Measurements from ENCODE around the gene LRRK2. TPM values are rescaled to one million over a fixed set of nuclear protein-coding genes. Genes with fewer than 3 reads are reported as not detected.
A peak's percentile ranks its signal among the peaks of the same experiment; 100 is the strongest.

LRRK2 gene
- total and polyA plus RNA-seq, 7 experiments from 2014 or later: 0.16 to 32.2 (median 2.1) TPM; not detected in 3

GRCh38 chr12:40184493-40185302, 40.1 kb upstream of the LRRK2 start:
- intact Hi-C loops (cut with micrococcal nuclease): no loop called here
- H3K9me3 Mint-ChIP-seq: peaks cover 0 to 15% (median 4%) of the 10 kb centered on the region in 11 donors
- Histone ChIP-seq H3K4me1 (ENCODE audit: control insufficient read depth in 2 of 2, insufficient read depth in 2 of 2, low read length in 2 of 2) (no peaks in the 10 kb centered on the region), H3K9me3 (ENCODE audit: control insufficient read depth in 2 of 3, low read length in 3 of 3) (no peaks in the 10 kb centered on the region), H3K27me3 (ENCODE audit: control insufficient read depth in 2 of 2, insufficient read depth in 2 of 2, low read length in 2 of 2) (no peaks in the 10 kb centered on the region), H3K36me3 (ENCODE audit: control insufficient read depth in 2 of 3, insufficient read depth in 3 of 3, low read length in 3 of 3) (no peaks in the 10 kb centered on the region), H3K4me3 (ENCODE audit: low read length) (no peak overlapping the region), H3K27ac (ENCODE audit: low read depth, low read length) (no peak overlapping the region)
- DNase-seq (no peak), ATAC-seq (no peak)
- no peak overlapping the region for H3K27ac Mint-ChIP-seq
- no peak overlapping the region for H3K4me3 Mint-ChIP-seq
- peaks cover 0 to 19% (median 0%) of the 10 kb centered on the region in 5 donors for H3K27me3 Mint-ChIP-seq
- H3K36me3 Mint-ChIP-seq: peaks cover 0 to 2% (median 0%) of the 10 kb centered on the region in 5 donors
- ChIA-PET CTCF (no interaction called here), POLR2A (no interaction called here)
- H3K4me1 Mint-ChIP-seq: peaks cover 0 to 15% (median 7%) of the 10 kb centered on the region in 7 donors

DNA sequence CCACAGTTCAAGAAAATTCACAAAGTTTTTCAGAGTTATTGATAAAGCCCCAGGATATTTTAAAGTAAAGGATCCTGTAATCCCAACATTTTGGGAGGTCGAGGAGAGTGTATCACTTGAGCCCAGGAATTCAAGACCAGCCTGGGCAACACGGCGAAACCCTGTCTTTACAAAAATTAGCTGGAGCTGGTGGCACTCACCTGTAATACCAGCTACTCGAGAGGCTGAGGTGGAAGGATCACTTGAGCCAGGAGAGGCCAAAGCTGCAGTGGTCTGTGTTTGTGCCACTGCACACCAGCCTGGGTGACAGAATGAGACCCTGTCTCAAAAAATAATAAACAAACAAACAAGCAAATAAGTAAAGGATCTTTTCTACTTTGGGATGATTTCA, 39.5 kb upstream of the LRRK2 start:
- CTCF ChIA-PET: no interaction called here
- no peaks in the 10 kb centered on the region for H3K27me3 ChIP-seq (ENCODE audit: control insufficient read depth in 2 of 2, insufficient read depth in 2 of 2, low read length in 2 of 2)
- no peaks in the 10 kb centered on the region for H3K4me1 ChIP-seq (ENCODE audit: control insufficient read depth in 2 of 2, insufficient read depth in 2 of 2, low read length in 2 of 2)
- Mint-ChIP-seq H3K4me3 (no peak overlapping the region), H3K36me3 (peaks cover 0 to 3% (median 0%) of the 10 kb centered on the region in 5 donors), H3K4me1 (peaks cover 0 to 14% (median 7%) of the 10 kb centered on the region in 7 donors), H3K27me3 (peaks cover 0 to 19% (median 0%) of the 10 kb centered on the region in 5 donors), H3K27ac (no peak overlapping the region), H3K9me3 (peaks cover 0 to 19% (median 4%) of the 10 kb centered on the region in 11 donors)
- H3K27ac ChIP-seq (ENCODE audit: low read depth, low read length): no peak overlapping the region
- no peak overlapping the region for H3K4me3 ChIP-seq (ENCODE audit: low read length)
- ATAC-seq: no peak
- no peak for DNase-seq
- H3K36me3 ChIP-seq (ENCODE audit: control insufficient read depth in 2 of 3, insufficient read depth in 3 of 3, low read length in 3 of 3): no peaks in the 10 kb centered on the region
- no peaks in the 10 kb centered on the region for H3K9me3 ChIP-seq (ENCODE audit: control insufficient read depth in 2 of 3, low read length in 3 of 3)
- POLR2A ChIA-PET: no interaction called here
- intact Hi-C loops (cut with micrococcal nuclease): no loop called here

- Mint-ChIP-seq H3K36me3 (peaks cover 0 to 2% (median 0%) of the 10 kb centered on the region in 5 donors), H3K4me1 (peaks cover 0 to 17% (median 0%) of the 10 kb centered on the region in 7 donors), H3K27me3 (peaks cover 0 to 16% (median 0%) of the 10 kb centered on the region in 5 donors), H3K4me3 (no peak overlapping the region), H3K9me3 (peaks cover 0 to 20% (median 4%) of the 10 kb centered on the region in 11 donors), H3K27ac (no peak overlapping the region)
- intact Hi-C loops (cut with micrococcal nuclease): no loop called here
- ATAC-seq: no peak
- Histone ChIP-seq H3K4me3 (ENCODE audit: low read length) (no peak overlapping the region), H3K36me3 (ENCODE audit: control insufficient read depth in 2 of 3, insufficient read depth in 3 of 3, low read length in 3 of 3) (no peaks in the 10 kb centered on the region), H3K27me3 (ENCODE audit: control insufficient read depth in 2 of 2, insufficient read depth in 2 of 2, low read length in 2 of 2) (no peaks in the 10 kb centered on the region), H3K27ac (ENCODE audit: low read depth, low read length) (no peak overlapping the region), H3K4me1 (ENCODE audit: control insufficient read depth in 2 of 2, insufficient read depth in 2 of 2, low read length in 2 of 2) (no peaks in the 10 kb centered on the region), H3K9me3 (ENCODE audit: control insufficient read depth in 2 of 3, low read length in 3 of 3) (no peaks in the 10 kb centered on the region)
- no peak for DNase-seq
- ChIA-PET CTCF (interaction anchor here (0.6 kb wide), 1 partner anchor 1659 kb away, joined by 4 read pairs; no protein-coding TSS in a partner anchor), POLR2A (no interaction called here)
These were observed 36.1 kb upstream of the LRRK2 start for GRCh38 chr12:40188558-40189320.

DNA sequence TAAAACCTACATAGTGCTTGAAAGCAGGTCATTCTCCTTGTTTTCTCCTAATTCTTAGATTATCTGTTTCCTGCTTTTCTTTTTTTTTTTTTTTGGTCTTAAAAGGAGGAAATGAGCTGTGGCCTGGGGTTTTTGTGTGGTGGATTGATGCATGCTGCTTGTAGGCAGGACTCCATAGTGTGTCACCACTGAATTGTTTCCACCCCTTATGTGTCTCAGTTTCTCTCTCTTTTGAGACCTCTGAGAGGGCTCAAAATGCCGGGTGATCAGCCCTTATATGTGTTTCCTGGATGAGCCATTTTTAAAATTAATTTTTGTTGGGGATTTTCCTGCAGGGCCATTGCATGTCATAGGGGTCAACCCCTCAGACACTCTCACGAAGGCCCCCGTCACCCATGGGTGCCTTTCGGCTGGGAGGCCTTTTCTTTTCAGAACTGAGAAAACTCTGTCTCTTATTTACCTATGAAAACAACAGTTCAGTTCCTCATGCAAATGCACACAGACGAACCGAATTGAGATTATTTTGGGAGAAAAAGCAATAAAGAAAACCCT, 32.0 kb upstream of the LRRK2 start:
- ChIA-PET CTCF (no interaction called here), POLR2A (no interaction called here)
- intact Hi-C loops (cut with micrococcal nuclease): no loop called here
- DNase-seq: no peak
- peak; percentile 50 for ATAC-seq
- no peaks in the 10 kb centered on the region for H3K36me3 ChIP-seq (ENCODE audit: control insufficient read depth in 2 of 3, insufficient read depth in 3 of 3, low read length in 3 of 3)
- Mint-ChIP-seq H3K36me3 (peaks cover 0 to 2% (median 0%) of the 10 kb centered on the region in 5 donors), H3K27me3 (peaks cover 0 to 12% (median 4%) of the 10 kb centered on the region in 5 donors), H3K4me3 (peak overlapping the region in 1 of 10 donors; percentile 1), H3K4me1 (peaks cover 0 to 17% (median 0%) of the 10 kb centered on the region in 7 donors), H3K27ac (no peak overlapping the region), H3K9me3 (peaks cover 0 to 14% (median 4%) of the 10 kb centered on the region in 11 donors)
- no peaks in the 10 kb centered on the region for H3K27me3 ChIP-seq (ENCODE audit: control insufficient read depth in 2 of 2, insufficient read depth in 2 of 2, low read length in 2 of 2)
- no peak overlapping the region for H3K27ac ChIP-seq (ENCODE audit: low read depth, low read length)
- no peaks in the 10 kb centered on the region for H3K9me3 ChIP-seq (ENCODE audit: control insufficient read depth in 2 of 3, low read length in 3 of 3)
- H3K4me3 ChIP-seq (ENCODE audit: low read length): no peak overlapping the region
- no peaks in the 10 kb centered on the region for H3K4me1 ChIP-seq (ENCODE audit: control insufficient read depth in 2 of 2, insufficient read depth in 2 of 2, low read length in 2 of 2)

DNA sequence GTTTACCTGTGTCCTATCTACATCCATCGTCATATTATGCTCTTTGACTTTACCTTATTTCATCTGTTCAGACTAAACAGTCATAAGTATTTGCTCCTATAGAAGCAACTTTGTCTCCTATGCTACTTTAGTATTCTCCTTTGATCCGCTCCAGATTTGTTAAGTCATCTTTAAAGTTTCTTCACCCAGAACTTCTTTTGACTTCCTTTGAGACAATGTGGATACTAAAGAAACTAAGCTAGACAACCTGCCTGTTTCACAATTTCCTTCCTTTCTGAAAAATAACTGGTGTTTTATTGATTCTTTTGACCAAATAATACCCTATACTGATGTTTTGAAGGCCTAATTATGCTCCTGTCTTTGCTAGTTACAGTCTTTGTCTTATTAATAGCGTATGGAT, 30.0 kb upstream of the LRRK2 start:
- Mint-ChIP-seq H3K27ac (no peak overlapping the region), H3K36me3 (peaks cover 0 to 2% (median 0%) of the 10 kb centered on the region in 5 donors), H3K27me3 (peaks cover 0 to 19% (median 9%) of the 10 kb centered on the region in 5 donors), H3K4me1 (peaks cover 0 to 17% (median 0%) of the 10 kb centered on the region in 7 donors), H3K9me3 (peaks cover 0 to 7% (median 0%) of the 10 kb centered on the region in 11 donors), H3K4me3 (no peak overlapping the region)
- POLR2A ChIA-PET: no interaction called here
- ATAC-seq (no peak), DNase-seq (no peak)
- H3K36me3 ChIP-seq (ENCODE audit: control insufficient read depth in 2 of 3, insufficient read depth in 3 of 3, low read length in 3 of 3): no peaks in the 10 kb centered on the region
- H3K9me3 ChIP-seq (ENCODE audit: control insufficient read depth in 2 of 3, low read length in 3 of 3): no peaks in the 10 kb centered on the region
- CTCF ChIA-PET: no interaction called here
- no peaks in the 10 kb centered on the region for H3K4me1 ChIP-seq (ENCODE audit: control insufficient read depth in 2 of 2, insufficient read depth in 2 of 2, low read length in 2 of 2)
- no peak overlapping the region for H3K27ac ChIP-seq (ENCODE audit: low read depth, low read length)
- H3K4me3 ChIP-seq (ENCODE audit: low read length): no peak overlapping the region
- intact Hi-C loops (cut with micrococcal nuclease): no loop called here
- H3K27me3 ChIP-seq (ENCODE audit: control insufficient read depth in 2 of 2, insufficient read depth in 2 of 2, low read length in 2 of 2): no peaks in the 10 kb centered on the region

GRCh38 chr12:40197590-40197989, 27.2 kb upstream of the LRRK2 start:
- Mint-ChIP-seq H3K9me3 (peaks cover 0 to 4% (median 0%) of the 10 kb centered on the region in 11 donors), H3K4me3 (no peak overlapping the region), H3K36me3 (no peaks in the 10 kb centered on the region), H3K27ac (no peak overlapping the region), H3K4me1 (peaks cover 0 to 11% (median 0%) of the 10 kb centered on the region in 7 donors), H3K27me3 (peaks cover 0 to 26% (median 12%) of the 10 kb centered on the region in 5 donors)
- no peak overlapping the region for H3K27ac ChIP-seq (ENCODE audit: low read depth, low read length)
- DNase-seq: no peak
- H3K9me3 ChIP-seq (ENCODE audit: control insufficient read depth in 2 of 3, low read length in 3 of 3): no peaks in the 10 kb centered on the region
- ATAC-seq: no peak
- no peaks in the 10 kb centered on the region for H3K4me1 ChIP-seq (ENCODE audit: control insufficient read depth in 2 of 2, insufficient read depth in 2 of 2, low read length in 2 of 2)
- intact Hi-C loops (cut with micrococcal nuclease): no loop called here
- H3K36me3 ChIP-seq (ENCODE audit: control insufficient read depth in 2 of 3, insufficient read depth in 3 of 3, low read length in 3 of 3): no peaks in the 10 kb centered on the region
- H3K27me3 ChIP-seq (ENCODE audit: control insufficient read depth in 2 of 2, insufficient read depth in 2 of 2, low read length in 2 of 2): no peaks in the 10 kb centered on the region
- CTCF ChIA-PET: no interaction called here
- POLR2A ChIA-PET: no interaction called here
- no peak overlapping the region for H3K4me3 ChIP-seq (ENCODE audit: low read length)
